Measurements from ENCODE around the gene SLC29A4. TPM values are rescaled to one million over a fixed set of nuclear protein-coding genes. Genes with fewer than 3 reads are reported as not detected.
"Not testable (repeated sequence)": the region's sequence is repeated elsewhere in the genome, so short reads cannot be mapped to it uniquely, and the experiment has no call there.

SLC29A4 gene
- total RNA-seq, 1 experiment from 2014 or later: 27.4 TPM

- DNase-seq (ENCODE audit: low spot score): not testable (repeated sequence)
Observed at GRCh38 chr7:5323800-5324781, 41.3 kb downstream of the SLC29A4 start.

DNA sequence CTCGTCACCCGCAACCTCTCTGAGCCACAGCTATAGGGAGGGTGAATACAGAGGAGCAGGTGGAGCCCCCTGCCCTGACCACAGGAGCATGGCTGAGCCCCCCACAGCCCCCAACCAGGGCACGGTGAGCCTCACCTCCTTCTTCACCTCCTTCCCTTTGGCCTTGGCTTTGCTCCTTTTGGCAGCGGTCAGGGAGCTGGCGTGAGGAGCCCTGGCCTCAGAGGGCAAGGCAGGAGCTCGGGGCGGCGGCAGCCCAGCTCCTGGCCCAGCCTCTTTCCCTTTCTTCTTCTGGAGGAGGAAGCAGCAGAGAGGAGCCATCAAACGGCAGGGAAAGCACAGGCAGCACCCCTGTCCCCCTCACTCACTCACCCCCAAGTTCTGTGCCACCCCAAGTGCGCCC is 42.2 kb downstream of the SLC29A4 start:
- DNase-seq (ENCODE audit: low spot score): no peak

DNA sequence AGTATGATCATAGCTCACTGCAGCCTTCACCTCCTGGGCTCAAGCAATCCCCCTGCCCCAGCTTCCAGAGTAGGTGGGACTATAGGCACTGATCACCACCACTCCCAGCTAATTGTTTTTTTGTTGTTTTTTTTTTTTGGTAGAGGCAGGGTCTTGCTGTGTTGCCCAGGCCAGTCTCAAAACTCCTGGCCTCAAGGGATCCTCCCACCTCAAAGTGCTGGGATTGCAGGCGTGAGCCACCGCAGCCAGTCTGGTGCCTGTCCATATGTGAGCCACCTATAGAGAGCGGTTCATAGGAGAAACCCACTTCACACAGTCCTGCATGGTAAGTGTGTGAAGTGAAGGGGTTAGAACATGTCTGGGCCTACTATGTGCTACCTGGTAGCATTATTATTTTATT is 47.5 kb downstream of the SLC29A4 start:
- no peak for DNase-seq (ENCODE audit: low spot score)

DNA sequence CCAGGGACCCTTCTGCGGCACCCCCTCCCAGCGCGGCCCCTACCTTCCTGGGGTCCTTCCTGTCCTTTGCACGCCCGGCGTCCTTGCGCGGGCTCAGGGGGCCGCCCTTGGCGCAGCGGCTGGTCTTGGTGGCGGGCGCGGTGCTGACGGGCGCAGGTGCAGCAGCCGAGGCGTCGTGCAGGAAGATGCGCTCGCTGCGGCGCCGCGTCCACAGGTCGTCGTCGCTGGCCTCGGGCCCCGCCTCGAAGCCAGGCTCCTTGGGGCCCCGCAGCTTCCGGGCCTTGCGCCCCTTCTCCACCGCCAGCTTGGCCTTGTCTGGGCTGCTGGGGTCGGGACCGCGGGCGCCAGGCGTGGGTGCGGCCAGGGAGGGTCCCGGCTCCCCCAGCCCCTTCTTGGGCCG is 49.8 kb downstream of the SLC29A4 start:
- DNase-seq (ENCODE audit: low spot score): no peak

DNA sequence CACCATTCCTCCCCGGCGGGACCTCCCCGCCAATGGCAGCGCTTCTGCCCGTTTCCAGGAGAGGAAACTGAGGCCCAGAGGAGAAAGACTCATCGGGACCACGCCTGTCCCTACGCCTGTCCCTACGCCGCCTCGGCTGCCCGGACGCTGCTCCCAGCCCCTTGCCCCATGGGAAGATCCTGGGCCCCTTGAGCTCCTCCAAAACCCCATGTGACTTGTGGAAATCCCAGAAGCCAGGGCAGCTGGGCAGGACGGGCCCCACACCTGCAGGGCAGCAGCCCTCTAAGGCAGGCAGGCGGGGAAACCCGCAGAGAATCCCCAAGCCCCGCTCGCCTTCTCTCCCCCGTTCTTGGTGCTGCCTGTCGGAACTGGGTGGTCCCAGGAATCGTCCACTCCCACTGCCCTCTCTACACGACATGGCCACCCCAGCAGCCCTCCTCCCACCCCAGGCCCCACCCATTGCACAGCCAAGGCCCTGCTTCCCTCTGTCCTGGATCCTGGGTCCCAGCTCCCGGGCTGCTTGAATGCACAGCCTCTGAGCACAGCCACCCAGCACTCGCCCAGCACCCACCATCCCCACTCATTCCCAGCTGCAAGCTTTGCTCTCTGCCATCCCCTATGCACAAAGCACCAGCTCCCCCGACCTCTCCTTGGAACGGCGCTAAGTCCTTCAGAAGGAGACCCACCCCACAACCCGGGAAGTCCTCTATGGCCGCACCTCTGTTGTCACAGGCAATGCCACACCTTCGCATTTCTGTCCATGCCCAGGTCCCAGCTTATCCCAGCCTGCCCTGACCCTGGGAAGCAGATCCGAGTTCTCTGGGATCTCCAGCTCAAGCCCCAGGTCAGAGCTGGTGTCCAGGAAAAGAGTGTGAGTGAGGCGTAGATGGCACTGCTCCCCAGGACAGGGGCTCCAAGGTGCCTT is 50.6 kb downstream of the SLC29A4 start:
- DNase-seq (ENCODE audit: low spot score): no peak

- DNase-seq (ENCODE audit: low spot score): no peak
Observed at GRCh38 chr7:5334671-5335070, 51.9 kb downstream of the SLC29A4 start.

DNA sequence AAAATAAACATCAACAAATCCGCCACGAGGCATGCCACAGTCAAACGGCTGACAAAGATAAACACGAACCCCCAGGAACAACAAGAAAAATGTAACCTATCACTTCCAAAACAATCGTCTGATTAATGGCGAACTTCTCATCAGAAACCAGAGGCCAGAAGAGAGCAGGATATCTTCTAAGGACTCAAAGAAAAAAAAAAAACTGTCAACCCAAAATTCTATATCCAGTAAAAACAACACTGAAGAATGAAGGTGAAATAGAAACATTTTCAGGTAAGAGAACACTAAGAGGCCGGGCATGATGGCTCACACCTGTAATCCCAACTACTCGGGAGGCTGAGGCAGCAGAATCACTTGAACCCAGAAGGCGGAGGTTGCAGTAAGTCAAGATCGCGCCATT is 54.3 kb downstream of the SLC29A4 start:
- DNase-seq (ENCODE audit: low spot score): no peak

DNA sequence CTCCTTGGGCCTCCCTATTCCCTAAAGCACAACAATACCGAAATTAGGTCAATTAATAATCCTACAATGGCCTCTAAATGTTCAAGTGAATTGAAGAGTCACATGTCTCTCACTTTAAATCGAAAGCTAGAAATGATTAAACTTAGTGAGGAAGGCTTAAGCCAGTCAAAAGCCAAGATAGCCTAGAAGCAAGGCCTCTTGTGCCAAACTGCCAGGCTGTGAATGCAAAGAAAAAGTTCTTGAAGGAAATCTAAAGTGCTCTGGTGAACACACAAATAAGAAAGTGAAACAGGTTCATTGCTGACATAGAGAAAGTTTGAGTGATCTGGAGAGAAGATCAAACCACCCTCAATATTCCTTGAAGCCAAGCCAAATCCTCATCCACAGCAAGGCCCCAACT is 57.2 kb downstream of the SLC29A4 start:
- DNase-seq (ENCODE audit: low spot score): no peak

GRCh38 chr7:5342631-5343030 is 59.9 kb downstream of the SLC29A4 start:
- no peak for DNase-seq (ENCODE audit: low spot score)

- DNase-seq (ENCODE audit: low spot score): no peak
Observed at GRCh38 chr7:5343884-5344283, 61.1 kb downstream of the SLC29A4 start.

DNA sequence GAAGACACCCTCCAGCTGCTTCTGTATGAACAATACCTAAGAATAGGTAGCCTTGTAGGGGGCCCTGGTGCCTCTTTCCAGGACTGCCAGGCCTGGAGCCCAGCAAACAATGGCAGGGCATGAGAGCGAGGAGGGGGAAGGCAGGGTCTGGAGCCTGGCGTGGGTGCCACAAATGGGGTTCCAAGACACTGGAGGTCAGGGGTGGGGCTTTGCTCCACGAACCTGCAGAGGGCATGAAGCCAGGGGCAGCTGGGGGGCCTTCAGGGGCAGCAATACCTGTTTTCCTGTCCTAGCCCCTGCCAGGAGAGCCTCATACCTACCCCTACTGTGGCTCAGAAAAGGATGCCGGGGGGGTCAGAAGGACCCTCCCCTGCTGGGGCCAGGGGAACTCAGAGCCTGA is 61.6 kb downstream of the SLC29A4 start:
- DNase-seq (ENCODE audit: low spot score): no peak

DNA sequence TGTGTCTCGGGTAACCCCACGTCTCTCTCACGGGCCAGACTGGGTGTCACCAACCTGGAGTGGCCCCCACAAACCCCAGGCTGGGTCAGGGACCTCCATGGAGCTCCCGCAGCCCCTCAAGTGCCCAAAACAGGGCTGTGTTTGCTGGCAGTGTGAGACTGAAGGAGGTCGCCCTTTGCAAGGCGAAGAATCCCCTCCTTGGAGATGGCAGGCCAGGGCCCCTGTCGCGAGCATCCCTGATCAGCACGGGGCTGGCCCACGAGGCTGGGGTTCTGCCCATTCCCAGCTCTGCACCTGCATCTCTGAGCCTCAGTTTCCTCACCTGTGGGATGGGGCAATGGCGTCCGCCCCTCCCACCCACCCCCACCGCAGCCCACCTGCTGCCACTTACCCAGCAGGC is 62.4 kb downstream of the SLC29A4 start:
- DNase-seq (ENCODE audit: low spot score): no peak

DNA sequence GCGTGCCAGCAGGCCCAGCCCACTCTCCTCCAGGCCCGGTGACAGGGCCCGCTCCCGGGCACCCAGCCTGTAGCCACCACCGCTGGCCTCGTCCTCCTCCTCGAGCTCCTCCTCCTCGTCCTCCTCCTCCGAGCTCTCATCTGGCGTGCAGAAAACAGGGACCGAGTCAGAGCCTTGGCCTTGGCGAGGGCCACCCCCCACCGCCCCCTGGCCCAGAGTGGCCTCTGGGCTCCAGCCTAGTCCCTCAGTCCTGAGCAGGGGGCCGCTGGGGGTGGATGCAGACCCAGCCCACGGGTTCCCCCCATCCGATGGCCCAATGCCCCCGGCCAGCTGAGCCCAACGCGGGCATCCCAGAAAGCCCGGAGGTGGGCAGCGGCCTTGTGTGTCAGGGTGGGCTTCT is 62.9 kb downstream of the SLC29A4 start:
- DNase-seq (ENCODE audit: low spot score): no peak

DNA sequence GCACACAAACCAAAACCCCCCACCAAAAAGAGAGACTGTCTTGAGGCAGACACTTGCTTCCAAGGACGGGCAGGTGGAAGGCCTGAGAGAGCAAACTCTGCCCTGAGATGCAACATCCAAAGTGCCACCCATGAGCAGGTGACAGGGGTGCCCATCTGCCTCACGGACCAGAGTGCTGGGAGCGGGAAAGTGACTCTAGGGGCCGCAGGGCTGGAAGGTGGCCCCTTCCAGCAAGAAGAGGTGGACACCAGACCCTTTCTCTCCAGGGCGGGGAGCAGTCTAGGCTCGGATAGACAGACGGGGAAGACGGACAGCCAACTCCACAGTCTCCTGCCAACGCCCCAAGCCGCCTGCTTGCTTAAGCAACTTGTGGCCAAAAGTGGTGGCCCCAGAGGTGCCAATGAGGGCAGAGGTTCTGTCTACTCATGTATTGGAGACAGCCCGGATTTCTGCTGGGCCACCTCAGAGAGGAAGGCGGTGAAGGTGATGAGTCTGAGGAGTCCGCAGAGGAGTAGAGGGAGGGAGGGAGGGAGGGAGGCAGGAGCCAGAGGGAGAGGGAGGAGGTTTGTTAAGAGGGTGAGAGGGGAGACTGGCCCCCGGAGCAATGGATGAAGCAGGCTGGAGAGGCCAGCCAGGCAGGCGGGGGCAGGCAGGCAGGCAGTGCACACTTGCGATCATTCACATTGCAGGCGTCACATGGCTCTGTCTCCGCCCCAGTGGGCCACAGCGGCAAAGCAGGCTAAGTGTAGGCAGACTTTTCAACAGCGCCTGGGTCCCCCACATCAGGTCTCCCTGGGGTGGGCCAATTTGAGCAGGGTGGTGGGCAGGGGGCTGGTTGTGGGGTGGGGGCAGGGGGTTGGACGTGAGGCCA is 65.6 kb downstream of the SLC29A4 start:
- no peak for DNase-seq (ENCODE audit: low spot score)

GRCh38 chr7:5349005-5349380 is 66.2 kb downstream of the SLC29A4 start:
- no peak for DNase-seq (ENCODE audit: low spot score)

- no peak for DNase-seq (ENCODE audit: low spot score)
Observed at GRCh38 chr7:5349437-5350173, 66.9 kb downstream of the SLC29A4 start.

- DNase-seq (ENCODE audit: low spot score): no peak
Observed at GRCh38 chr7:5350174-5350463, 67.4 kb downstream of the SLC29A4 start.

- DNase-seq (ENCODE audit: low spot score): no peak
Observed at GRCh38 chr7:5350600-5351385, 68.0 kb downstream of the SLC29A4 start.

- DNase-seq (ENCODE audit: low spot score): no peak
Observed at GRCh38 chr7:5351507-5352265, 68.9 kb downstream of the SLC29A4 start.
